Mesothelial cell of epicardium (in vitro differentiated cells): Measurements from ENCODE around the gene OR51V1. TPM values are rescaled to one million over a fixed set of nuclear protein-coding genes. Genes with fewer than 3 reads are reported as not detected.

Experiments
- DNase-seq, 2 experiments: peaks; one replicate each; pipeline ENCODE4 v3.0.0; 2021; ENCODE audit warnings: low spot score in 2 of 2; ENCODE audit not compliant: unreplicated experiment in 2 of 2
- H3K27ac Mint-ChIP-seq: 2 replicates; pipeline ENCODE4 v1.8.0; 2021; ENCODE audit warnings: mixed read lengths
- H3K27me3 Mint-ChIP-seq: 2 replicates; pipeline ENCODE4 v1.8.0; 2021; ENCODE audit warnings: low read depth, mixed read lengths
- H3K36me3 Mint-ChIP-seq: 2 replicates; pipeline ENCODE4 v1.8.0; 2021; ENCODE audit warnings: mixed read lengths
- H3K4me1 Mint-ChIP-seq: 2 replicates; pipeline ENCODE4 v1.8.0; 2021; ENCODE audit warnings: mixed read lengths
- H3K4me3 Mint-ChIP-seq: 2 replicates; pipeline ENCODE4 v1.8.0; 2021; ENCODE audit warnings: mild to moderate bottlenecking, moderate library complexity, mixed read lengths
- H3K9me3 Mint-ChIP-seq: 2 replicates; pipeline ENCODE4 v1.8.0; 2021; ENCODE audit warnings: mixed read lengths
- total RNA-seq: library from RNA; stranded (reverse); gene quantifications from 3 replicates; pipeline ENCODE4 v1.2.1, GENCODE V29; 2021
- TF ChIP-seq, protein P1 (sequence below): fragments of 200-600 bp; sonication (generic); IDR thresholded peaks from one replicate; pipeline ENCODE4 v1.5.0; 2021; ENCODE audit warnings: antibody characterized with exemption; ENCODE audit not compliant: unreplicated experiment

The OR51V1 gene
- total RNA-seq, 1 donor from 2014 or later: not detected

DNA sequence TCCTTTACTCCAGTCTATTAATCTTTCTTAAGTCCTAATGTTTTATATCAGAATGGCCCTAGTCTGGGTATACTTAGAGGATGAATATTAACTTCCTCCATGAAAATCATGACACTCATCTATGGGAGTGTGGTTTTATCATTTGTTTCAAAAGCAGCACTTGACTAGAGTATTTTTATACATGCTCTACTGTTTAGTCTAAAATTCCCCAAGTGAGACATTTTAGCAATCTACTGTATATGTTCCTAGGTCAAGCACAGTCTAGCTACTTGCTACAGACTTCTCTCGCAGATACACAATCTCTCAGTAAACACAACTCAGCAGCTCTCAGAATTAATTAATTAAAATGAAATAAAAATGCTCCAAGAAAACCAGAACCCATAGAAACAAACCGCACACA lies 29.3 kb upstream of the OR51V1 start:
- H3K27ac Mint-ChIP-seq: no peak overlapping the region
- TF ChIP-seq, protein P1, sequence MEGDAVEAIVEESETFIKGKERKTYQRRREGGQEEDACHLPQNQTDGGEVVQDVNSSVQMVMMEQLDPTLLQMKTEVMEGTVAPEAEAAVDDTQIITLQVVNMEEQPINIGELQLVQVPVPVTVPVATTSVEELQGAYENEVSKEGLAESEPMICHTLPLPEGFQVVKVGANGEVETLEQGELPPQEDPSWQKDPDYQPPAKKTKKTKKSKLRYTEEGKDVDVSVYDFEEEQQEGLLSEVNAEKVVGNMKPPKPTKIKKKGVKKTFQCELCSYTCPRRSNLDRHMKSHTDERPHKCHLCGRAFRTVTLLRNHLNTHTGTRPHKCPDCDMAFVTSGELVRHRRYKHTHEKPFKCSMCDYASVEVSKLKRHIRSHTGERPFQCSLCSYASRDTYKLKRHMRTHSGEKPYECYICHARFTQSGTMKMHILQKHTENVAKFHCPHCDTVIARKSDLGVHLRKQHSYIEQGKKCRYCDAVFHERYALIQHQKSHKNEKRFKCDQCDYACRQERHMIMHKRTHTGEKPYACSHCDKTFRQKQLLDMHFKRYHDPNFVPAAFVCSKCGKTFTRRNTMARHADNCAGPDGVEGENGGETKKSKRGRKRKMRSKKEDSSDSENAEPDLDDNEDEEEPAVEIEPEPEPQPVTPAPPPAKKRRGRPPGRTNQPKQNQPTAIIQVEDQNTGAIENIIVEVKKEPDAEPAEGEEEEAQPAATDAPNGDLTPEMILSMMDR: no peak
- H3K4me3 Mint-ChIP-seq: no peak overlapping the region
- no peaks in the 10 kb centered on the region for H3K27me3 Mint-ChIP-seq
- peaks cover 9% of the 10 kb centered on the region for H3K4me1 Mint-ChIP-seq
- no peak for DNase-seq
- no peaks in the 10 kb centered on the region for H3K9me3 Mint-ChIP-seq
- H3K36me3 Mint-ChIP-seq: no peaks in the 10 kb centered on the region

DNA sequence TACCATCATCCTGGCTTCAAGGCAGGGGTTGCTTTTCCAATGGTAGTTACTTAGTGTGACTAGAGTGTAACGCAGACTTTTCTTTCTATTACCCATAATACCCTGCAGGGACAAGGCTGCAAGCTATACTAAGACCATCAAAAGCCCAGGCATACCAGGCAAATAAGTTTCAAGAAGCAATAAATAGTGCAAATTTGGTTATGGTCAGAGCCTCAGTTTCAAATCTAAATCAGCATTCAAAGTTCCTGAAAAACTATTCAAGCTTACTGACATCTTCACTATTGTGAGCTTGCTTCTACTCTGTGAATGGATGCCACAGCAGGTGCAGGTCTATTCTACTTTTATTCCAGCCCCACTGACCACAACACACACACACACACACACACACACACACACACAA lies 28.9 kb upstream of the OR51V1 start:
- no peak overlapping the region for H3K4me3 Mint-ChIP-seq
- no peaks in the 10 kb centered on the region for H3K9me3 Mint-ChIP-seq
- no peaks in the 10 kb centered on the region for H3K27me3 Mint-ChIP-seq
- H3K36me3 Mint-ChIP-seq: no peaks in the 10 kb centered on the region
- DNase-seq: no peak
- no peak overlapping the region for H3K27ac Mint-ChIP-seq
- H3K4me1 Mint-ChIP-seq: peaks cover 5% of the 10 kb centered on the region
- TF ChIP-seq, protein P1: no peak

DNA sequence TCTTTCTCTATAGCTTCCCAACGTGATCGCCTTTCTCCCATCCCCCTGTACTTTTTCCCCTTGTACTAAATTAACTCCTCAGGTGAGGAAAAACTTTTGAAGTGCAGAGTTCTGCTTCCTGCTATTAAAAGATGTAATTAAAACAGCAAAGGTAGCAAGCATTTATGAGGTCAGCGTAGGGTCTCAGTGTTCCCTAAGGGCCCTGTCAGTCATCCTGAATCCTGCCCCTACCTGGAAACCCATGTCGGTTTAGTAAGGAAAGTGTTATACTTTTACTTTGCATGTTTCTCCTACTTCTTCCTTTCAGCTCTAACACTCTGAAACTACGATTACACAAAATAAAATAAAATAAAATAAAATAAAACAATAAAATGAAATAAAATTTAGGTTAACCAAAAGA lies 27.6 kb upstream of the OR51V1 start:
- Mint-ChIP-seq H3K4me1 (peaks cover 3% of the 10 kb centered on the region), H3K27me3 (no peaks in the 10 kb centered on the region), H3K4me3 (no peak overlapping the region), H3K36me3 (no peaks in the 10 kb centered on the region), H3K9me3 (no peaks in the 10 kb centered on the region), H3K27ac (no peak overlapping the region)
- TF ChIP-seq, protein P1: no peak
- DNase-seq: no peak

DNA sequence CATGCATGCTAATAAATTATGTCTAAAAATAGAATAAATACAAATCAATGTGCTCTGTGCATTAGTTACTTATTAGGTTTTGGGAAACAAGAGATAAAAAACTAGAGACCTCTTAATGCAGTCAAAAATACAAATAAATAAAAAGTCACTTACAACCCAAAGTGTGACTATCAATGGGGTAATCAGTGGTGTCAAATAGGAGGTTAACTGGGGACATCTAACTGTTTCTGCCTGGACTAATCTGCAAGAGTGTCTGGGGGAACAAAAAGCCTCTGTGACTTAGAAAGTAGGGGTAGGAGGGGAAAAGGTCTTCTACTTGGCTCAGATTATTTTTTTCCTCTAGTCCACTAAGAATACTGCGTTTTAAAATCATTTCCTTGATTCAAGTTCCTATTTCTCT lies 27.2 kb upstream of the OR51V1 start:
- Mint-ChIP-seq H3K27ac (no peak overlapping the region), H3K27me3 (no peaks in the 10 kb centered on the region), H3K9me3 (no peaks in the 10 kb centered on the region), H3K4me3 (no peak overlapping the region), H3K36me3 (no peaks in the 10 kb centered on the region), H3K4me1 (peaks cover 3% of the 10 kb centered on the region)
- TF ChIP-seq, protein P1: no peak
- DNase-seq: no peak

DNA sequence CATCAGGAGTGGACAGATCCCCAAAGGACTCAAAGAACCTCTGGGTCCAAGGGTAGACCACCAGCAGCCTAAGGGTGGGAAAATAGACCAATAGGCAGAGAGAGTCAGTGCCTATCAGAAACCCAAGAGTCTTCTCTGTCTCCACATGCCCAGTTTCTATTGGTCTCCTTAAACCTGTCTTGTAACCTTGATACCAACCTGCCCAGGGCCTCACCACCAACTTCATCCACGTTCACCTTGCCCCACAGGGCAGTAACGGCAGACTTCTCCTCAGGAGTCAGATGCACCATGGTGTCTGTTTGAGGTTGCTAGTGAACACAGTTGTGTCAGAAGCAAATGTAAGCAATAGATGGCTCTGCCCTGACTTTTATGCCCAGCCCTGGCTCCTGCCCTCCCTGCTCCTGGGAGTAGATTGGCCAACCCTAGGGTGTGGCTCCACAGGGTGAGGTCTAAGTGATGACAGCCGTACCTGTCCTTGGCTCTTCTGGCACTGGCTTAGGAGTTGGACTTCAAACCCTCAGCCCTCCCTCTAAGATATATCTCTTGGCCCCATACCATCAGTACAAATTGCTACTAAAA lies 26.3 kb upstream of the OR51V1 start, which contains the start of gene HBB:
TSS of gene HBB (minus strand) at position 340 of the 579 bp plus-strand sequence. CDS start at position 290, 50 bp downstream.
- no peaks in the 10 kb centered on the region for H3K27me3 Mint-ChIP-seq
- no peak for DNase-seq
- H3K9me3 Mint-ChIP-seq: peaks cover 4% of the 10 kb centered on the region
- TF ChIP-seq, protein P1: no peak
- peaks cover 3% of the 10 kb centered on the region for H3K4me1 Mint-ChIP-seq
- no peak within 1 kb of the TSS for H3K27ac Mint-ChIP-seq
- no peak within 1 kb of the TSS for H3K4me3 Mint-ChIP-seq
- no peaks in the 10 kb centered on the region for H3K36me3 Mint-ChIP-seq

DNA sequence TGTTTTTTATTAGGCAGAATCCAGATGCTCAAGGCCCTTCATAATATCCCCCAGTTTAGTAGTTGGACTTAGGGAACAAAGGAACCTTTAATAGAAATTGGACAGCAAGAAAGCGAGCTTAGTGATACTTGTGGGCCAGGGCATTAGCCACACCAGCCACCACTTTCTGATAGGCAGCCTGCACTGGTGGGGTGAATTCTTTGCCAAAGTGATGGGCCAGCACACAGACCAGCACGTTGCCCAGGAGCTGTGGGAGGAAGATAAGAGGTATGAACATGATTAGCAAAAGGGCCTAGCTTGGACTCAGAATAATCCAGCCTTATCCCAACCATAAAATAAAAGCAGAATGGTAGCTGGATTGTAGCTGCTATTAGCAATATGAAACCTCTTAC lies 25.0 kb upstream of the OR51V1 start:
- TF ChIP-seq, protein P1: no peak
- no peaks in the 10 kb centered on the region for H3K36me3 Mint-ChIP-seq
- H3K27ac Mint-ChIP-seq: no peak overlapping the region
- DNase-seq: no peak
- no peak overlapping the region for H3K4me3 Mint-ChIP-seq
- H3K9me3 Mint-ChIP-seq: peaks cover 9% of the 10 kb centered on the region
- H3K27me3 Mint-ChIP-seq: no peaks in the 10 kb centered on the region
- H3K4me1 Mint-ChIP-seq: peaks cover 3% of the 10 kb centered on the region
